HCT116 (cell line): ENCODE measurements around the gene SIVA1. TPM values are rescaled to one million over a fixed set of nuclear protein-coding genes. Genes with fewer than 3 reads are reported as not detected.

ENCODE experiments used
- ATAC-seq: fragments of 200-7000 bp; cut with Tn5 transposase; 2 replicates; pipeline ENCODE4 v1.9.1; 2020; ENCODE audit warnings: mild to moderate bottlenecking, moderate library complexity
- BruUV-seq: library from RNA; stranded (reverse); fragments of 400-500 nt; replicated peaks from 2 replicates; lab custom pipeline; 2021; lab: Mats Ljungman, UMichigan
- CTCF ChIA-PET: fragments of 300-600 bp; sonication (Branson Sonifier 250); formaldehyde crosslinking; loops from one replicate; lab custom pipeline; 2021; ENCODE audit warnings: antibody characterized with exemption; lab: Charles Lee
- POLR2A ChIA-PET: fragments of 300-600, 350-600 bp; sonication (Branson Sonifier 250); formaldehyde crosslinking; loops from one replicate; lab custom pipeline; 2021; ENCODE audit warnings: antibody characterized with exemption; lab: Charles Lee
- RAD21 ChIA-PET, 2 experiments: fragments of 300-600 bp; sonication (Branson Sonifier 250); formaldehyde crosslinking; loops; one replicate each; lab custom pipeline; 2023; ENCODE audit warnings: low total read pairs in 2 of 2; ENCODE audit not compliant: uncharacterized antibody in 2 of 2, unreplicated experiment in 2 of 2, low non-redundant PET in 1 of 2; lab: Charles Lee
- DNase-seq: peaks from one replicate; pipeline ENCODE4 v3.0.0-alpha.2; 2010; ENCODE audit warnings: low read depth, low spot score
- H2AFZ ChIP-seq: fragments of 200-600 bp; shearing (Covaris generic), sonication (generic); 2 replicates; pipeline ENCODE4 v1.6.1; 2017; ENCODE audit warnings: low read depth, mixed run types, mixed read lengths, antibody characterized with exemption, low read length; ENCODE audit not compliant: poor library complexity, severe bottlenecking
- H3K27ac ChIP-seq: 2 replicates; pipeline ENCODE4 v1.5.1; 2012; ENCODE audit warnings: low read depth, low read length
- H3K27me3 ChIP-seq: fragments of 200-600 bp; sonication (generic); 2 replicates; pipeline ENCODE4 v1.6.1; 2016; ENCODE audit warnings: mixed run types, low read length, mixed read lengths; ENCODE audit not compliant: insufficient read depth
- H3K36me3 ChIP-seq, 2 experiments: fragments of 200-500 bp in 1 of 2; fragments of 200-600 bp in 1 of 2; sonication (Bioruptor generic) in 1 of 2; sonication (generic) in 1 of 2; 2 replicates each; pipeline versions ENCODE4 v1.5.1 to v1.6.1; 2014 to 2016; ENCODE audit warnings: low read length in 2 of 2, inconsistent platforms in 1 of 2, mixed read lengths in 1 of 2, mixed run types in 1 of 2; ENCODE audit not compliant: insufficient read depth in 2 of 2, control insufficient read depth in 1 of 2
- H3K4me1 ChIP-seq, 2 experiments: fragments of 200-600 bp in 1 of 2; sonication (generic) in 1 of 2; 2 replicates each; pipeline versions ENCODE4 v1.5.1 to v1.6.1; 2012 to 2017; ENCODE audit warnings: low read length in 2 of 2, inconsistent platforms in 1 of 2, mild to moderate bottlenecking in 1 of 2, mixed read lengths in 1 of 2, mixed run types in 1 of 2, moderate library complexity in 1 of 2; ENCODE audit not compliant: insufficient read depth in 2 of 2, control insufficient read depth in 1 of 2
- H3K4me2 ChIP-seq: fragments of 200-600 bp; sonication (generic); 2 replicates; pipeline ENCODE4 v1.6.1; 2017; ENCODE audit warnings: mixed run types, low read length, mixed read lengths
- H3K4me3 ChIP-seq, 2 experiments: fragments of 200-600 bp in 1 of 2; sonication (generic) in 1 of 2; replicated peaks in 1 of 2; 2 replicates each; pipeline ENCODE4 v1.5.1; 2011 to 2016; ENCODE audit warnings: low read length in 2 of 2, control low read depth in 1 of 2, low read depth in 1 of 2, mild to moderate bottlenecking in 1 of 2, mixed read lengths in 1 of 2, mixed run types in 1 of 2
- H3K79me2 ChIP-seq: fragments of 200-600 bp; sonication (generic); 2 replicates; pipeline ENCODE4 v1.6.1; 2017; ENCODE audit warnings: mild to moderate bottlenecking, mixed run types, low read length, moderate library complexity, mixed read lengths; ENCODE audit not compliant: insufficient read depth
- H3K9ac ChIP-seq: fragments of 200-600 bp; sonication (generic); 2 replicates; pipeline ENCODE4 v1.6.1; 2016; ENCODE audit warnings: low read length, mixed read lengths
- H3K9me2 ChIP-seq: fragments of 200-600 bp; sonication (generic), shearing (Covaris generic); 2 replicates; pipeline ENCODE4 v1.6.1; 2017; ENCODE audit warnings: mixed run types, mild to moderate bottlenecking, moderate library complexity; ENCODE audit not compliant: insufficient read depth
- H3K9me3 ChIP-seq, 2 experiments: fragments of 200-500 bp in 1 of 2; fragments of 200-600 bp in 1 of 2; sonication (Bioruptor generic) in 1 of 2; sonication (generic) in 1 of 2; 2 replicates each; pipeline ENCODE4 v1.6.1; 2014 to 2017; ENCODE audit warnings: low read length in 2 of 2, mixed read lengths in 2 of 2, inconsistent platforms in 1 of 2, low read depth in 1 of 2, mild to moderate bottlenecking in 1 of 2, mixed run types in 1 of 2, moderate library complexity in 1 of 2; ENCODE audit not compliant: control insufficient read depth in 1 of 2, insufficient read depth in 1 of 2
- H4K20me1 ChIP-seq: fragments of 200-600 bp; sonication (generic), shearing (Covaris generic); 2 replicates; pipeline ENCODE4 v1.6.1; 2017; ENCODE audit warnings: mixed run types, mild to moderate bottlenecking, moderate library complexity; ENCODE audit not compliant: insufficient read depth
- CBX3 ChIP-seq: IDR thresholded peaks from 2 replicates; pipeline ENCODE4 v1.6.1; 2012; ENCODE audit warnings: low read depth
- ELF1 ChIP-seq: IDR thresholded peaks from 2 replicates; pipeline ENCODE4 v1.6.1; 2012; ENCODE audit warnings: low read depth, borderline replicate concordance
- EZH2 ChIP-seq: fragments of 200-600 bp; sonication (generic); IDR thresholded peaks from 2 replicates; pipeline ENCODE4 v1.6.1; 2017; ENCODE audit warnings: antibody characterized with exemption, mixed run types
- JUND ChIP-seq: IDR thresholded peaks from 2 replicates; pipeline ENCODE4 v1.6.1; 2012
- POLR2A ChIP-seq: IDR thresholded peaks from 2 replicates; pipeline ENCODE4 v1.7.0; 2011; ENCODE audit warnings: borderline replicate concordance; ENCODE audit not compliant: insufficient read depth, insufficient read length; ENCODE audit errors: extremely low read depth
- POLR2AphosphoS5 ChIP-seq: IDR thresholded peaks from 2 replicates; pipeline ENCODE4 v1.6.1; 2011; ENCODE audit warnings: mild to moderate bottlenecking, low read depth, low read length, moderate library complexity
- SP1 ChIP-seq: IDR thresholded peaks from 2 replicates; pipeline ENCODE4 v1.6.1; 2012; ENCODE audit warnings: low read depth
- SRF ChIP-seq: IDR thresholded peaks from 2 replicates; pipeline ENCODE4 v1.6.1; 2012; ENCODE audit warnings: low read depth
- YY1 ChIP-seq: IDR thresholded peaks from 2 replicates; pipeline ENCODE4 v1.6.1; 2011; ENCODE audit warnings: low read length, low read depth, moderate library complexity, mild to moderate bottlenecking; ENCODE audit not compliant: insufficient replicate concordance; ENCODE audit errors: extremely low read depth
- ZFX ChIP-seq: fragments of 450-650 bp; IDR thresholded peaks from 2 replicates; pipeline ENCODE4 v1.6.1; 2017
- ZNF274 ChIP-seq: fragments of 200-500 bp; sonication (Bioruptor generic); IDR thresholded peaks from 2 replicates; pipeline ENCODE4 v1.6.1; 2014; ENCODE audit warnings: mild to moderate bottlenecking, low read depth, low read length, inconsistent platforms
- intact Hi-C: fragments of 100-400 bp; cut with micrococcal nuclease; formaldehyde crosslinking; loops from 2 replicates; pipeline ENCODE4 v1.10.0; 2022
- total RNA-seq: library from RNA; stranded (reverse); gene quantifications from one replicate; pipeline ENCODE4 v1.2.1, GENCODE V29; 2021; ENCODE audit not compliant: unreplicated experiment

SIVA1 gene
- total RNA-seq, 1 experiment from 2014 or later, result 141 TPM

DNA sequence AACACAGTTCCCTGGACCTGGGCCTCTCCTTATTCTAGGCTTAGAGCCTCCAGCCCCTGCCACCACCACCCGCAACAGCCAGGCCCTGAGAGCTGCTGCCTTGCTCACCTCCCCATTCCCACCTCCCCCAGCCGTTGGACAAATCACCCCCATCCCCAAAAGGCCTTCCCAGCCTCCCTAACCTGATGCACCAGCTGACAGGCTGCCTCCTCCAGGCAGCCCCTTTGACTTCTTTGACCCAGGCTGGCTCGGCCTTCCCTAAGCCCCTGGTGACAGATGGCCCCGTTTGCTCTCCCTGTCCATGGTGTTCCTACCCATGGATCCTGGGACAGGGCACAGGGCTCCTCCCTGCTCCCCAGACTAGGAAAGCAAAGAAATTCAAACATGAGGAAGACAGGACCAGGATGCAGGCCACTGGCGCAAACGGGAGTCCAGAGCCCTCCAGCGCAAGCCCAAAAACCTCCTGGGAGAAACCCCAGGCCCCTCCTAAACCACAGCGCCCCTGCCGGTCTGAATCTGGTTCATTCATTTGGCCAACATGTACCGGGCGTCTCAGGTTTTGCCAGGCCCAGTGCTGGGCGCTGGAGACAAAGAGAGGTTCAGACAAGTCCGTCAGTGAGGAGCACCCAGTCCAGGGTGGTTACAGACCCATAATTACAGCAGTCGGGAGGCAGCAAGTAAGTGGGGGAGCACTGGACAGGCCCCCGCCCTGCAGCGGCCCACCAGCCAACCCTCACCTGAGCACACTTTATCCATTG lies 40.2 kb downstream of the SIVA1 start:
- Histone ChIP-seq H3K4me2 (peak overlapping the region; percentile 82), H3K4me3 (no peak overlapping the region), H4K20me1 (no peaks in the 10 kb centered on the region), H3K9me3 (no peaks in the 10 kb centered on the region), H3K27me3 (no peaks in the 10 kb centered on the region), H3K9me2 (no peaks in the 10 kb centered on the region), H2AFZ (no peak overlapping the region), H3K36me3 (peaks cover 8 to 12% of the 10 kb centered on the region in 2 experiments), H3K79me2 (peaks cover 63% of the 10 kb centered on the region), H3K4me1 (peaks cover 22 to 41% of the 10 kb centered on the region in 2 experiments), H3K27ac (peak overlapping the region; percentile 93), H3K9ac (peak overlapping the region; percentile 68)
- BruUV-seq, result no TSS peak
- intact Hi-C loops, result no loop called here
- DNase-seq, result no peak
- RAD21 ChIA-PET, result interaction anchor here in 1 of 2 experiments (0.6 kb wide), 1 partner anchor 11 kb away, joined by 6 read pairs; no protein-coding TSS in a partner anchor
- TF ChIP-seq YY1, result no peak
- no peak for TF ChIP-seq EZH2
- TF ChIP-seq ZFX, result no peak
- no peak for TF ChIP-seq ZNF274
- TF ChIP-seq CBX3, result no peak
- no peak for TF ChIP-seq POLR2A
- TF ChIP-seq POLR2AphosphoS5, result no peak
- ATAC-seq, result no peak
- POLR2A ChIA-PET, result no interaction called here
- CTCF ChIA-PET, result interaction anchor here (1.1 kb wide), 1 partner anchor 25 kb away, joined by 4 read pairs; no protein-coding TSS in a partner anchor

GRCh38 chr14:104793703-104793959 lies 40.7 kb downstream of the SIVA1 start:
- no peak for DNase-seq
- H3K9me3 ChIP-seq, result no peaks in the 10 kb centered on the region
- TF ChIP-seq POLR2AphosphoS5 (no peak), EZH2 (no peak), SRF (no peak), SP1 (no peak), JUND (no peak), YY1 (no peak), ELF1 (no peak)
- TF ChIP-seq, all 23 proteins: peak for 0
- Histone ChIP-seq H3K4me2 (peak overlapping the region; percentile 82), H3K27ac (peak overlapping the region; percentile 93), H3K4me1 (peaks cover 22 to 41% of the 10 kb centered on the region in 2 experiments), H3K27me3 (no peaks in the 10 kb centered on the region), H3K4me3 (peak overlapping the region; percentile 65 to 88), H3K36me3 (peaks cover 8 to 12% of the 10 kb centered on the region in 2 experiments), H3K9me2 (no peaks in the 10 kb centered on the region), H4K20me1 (no peaks in the 10 kb centered on the region), H3K79me2 (peaks cover 58% of the 10 kb centered on the region), H3K9ac (peak overlapping the region; percentile 68), H2AFZ (no peak overlapping the region)
- ChIA-PET POLR2A (no interaction called here), RAD21 (no interaction called here), CTCF (interaction anchor here (1.1 kb wide), 1 partner anchor 25 kb away, joined by 4 read pairs; no protein-coding TSS in a partner anchor)
- intact Hi-C loops, result no loop called here
- BruUV-seq, result no TSS peak
- no peak for ATAC-seq
